Measurements from ENCODE around the gene ZBTB14.

GRCh38 chr18:5304232-5304631, 8.7 kb upstream of the ZBTB14 start:
- TF ChIP-seq ZNF8 (CRISPR knock-in tag; IDR thresholded peaks at IDR 0.05): no peak
- no peak for TF ChIP-seq PATZ1 (CRISPR knock-in tag; IDR thresholded peaks at IDR 0.05; ENCODE audit: borderline replicate concordance)
- TF ChIP-seq ZFP30 (CRISPR knock-in tag; IDR thresholded peaks at IDR 0.05): no peak
- TF ChIP-seq CSRNP3 (CRISPR knock-in tag; IDR thresholded peaks at IDR 0.05): no peak
- no peak for TF ChIP-seq PPARA (CRISPR knock-in tag; IDR thresholded peaks at IDR 0.05; ENCODE audit: borderline replicate concordance)
- TF ChIP-seq ISL1 (CRISPR knock-in tag; IDR thresholded peaks at IDR 0.05): no peak
- no peak for TF ChIP-seq ZFP3 (CRISPR knock-in tag; IDR thresholded peaks at IDR 0.05)
- TF ChIP-seq CREB5 (CRISPR knock-in tag; IDR thresholded peaks at IDR 0.05; ENCODE audit: low read depth): no peak
- no peak for TF ChIP-seq SNAI2 (CRISPR knock-in tag; IDR thresholded peaks at IDR 0.05)
- no peak for TF ChIP-seq ARNTL (CRISPR knock-in tag; IDR thresholded peaks at IDR 0.05; ENCODE audit: borderline replicate concordance, low read depth)
- no peak for TF ChIP-seq GLIS3 (CRISPR knock-in tag; IDR thresholded peaks at IDR 0.05)
- TF ChIP-seq BACH2 (CRISPR knock-in tag; IDR thresholded peaks at IDR 0.05; ENCODE audit: borderline replicate concordance): no peak
- TF ChIP-seq ZNF70 (CRISPR knock-in tag; IDR thresholded peaks at IDR 0.05): no peak
- TF ChIP-seq TSHZ2 (CRISPR knock-in tag; IDR thresholded peaks at IDR 0.05): no peak

All from SK-N-SH treated with all-trans-retinoic acid at 6 μM for 48 hours (cell line).